Measurements from ENCODE around the gene TMEM203. TPM values are rescaled to one million over a fixed set of nuclear protein-coding genes. Genes with fewer than 3 reads are reported as not detected.

Gene TMEM203
- total RNA-seq, 4 donors from 2014 or later, result 19.4 to 29.6 (median 25.4) TPM

DNA sequence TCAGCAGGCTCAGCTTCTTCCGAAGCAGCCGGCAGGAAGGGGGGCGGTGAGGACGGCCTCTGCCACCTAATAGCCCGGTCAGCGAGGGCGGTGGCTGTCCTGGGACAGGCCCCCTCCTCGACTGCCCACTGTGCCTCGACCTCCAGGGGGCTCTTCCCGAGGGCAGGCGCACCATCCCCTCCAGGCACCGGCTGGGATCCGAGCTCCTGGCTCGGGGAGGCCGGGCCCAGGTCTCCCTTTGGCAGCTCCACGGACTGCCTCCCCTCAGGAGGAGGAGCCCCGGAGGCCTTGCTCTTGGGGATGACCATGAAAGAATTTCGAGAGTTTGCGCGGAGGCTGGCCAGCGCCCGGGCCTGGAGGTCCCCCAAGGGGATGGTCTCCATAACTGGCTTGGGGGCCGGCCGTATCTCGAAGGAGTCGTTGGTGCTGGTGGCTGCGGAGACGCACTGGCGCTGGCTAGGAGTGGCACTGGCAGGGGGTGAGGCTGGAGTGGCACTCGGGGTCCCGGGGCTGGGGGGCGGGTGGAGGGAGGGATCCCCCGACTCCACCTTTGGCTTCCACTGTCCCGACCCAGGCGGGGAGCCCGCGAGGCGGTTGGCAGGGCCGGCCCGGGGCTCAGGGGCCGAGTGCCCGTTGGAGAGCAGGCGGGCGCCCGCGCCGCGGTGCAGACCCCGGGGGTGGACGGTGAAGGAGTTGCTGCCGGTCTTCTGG lies 5.9 kb downstream of the TMEM203 start:
- TF ChIP-seq, protein P1, sequence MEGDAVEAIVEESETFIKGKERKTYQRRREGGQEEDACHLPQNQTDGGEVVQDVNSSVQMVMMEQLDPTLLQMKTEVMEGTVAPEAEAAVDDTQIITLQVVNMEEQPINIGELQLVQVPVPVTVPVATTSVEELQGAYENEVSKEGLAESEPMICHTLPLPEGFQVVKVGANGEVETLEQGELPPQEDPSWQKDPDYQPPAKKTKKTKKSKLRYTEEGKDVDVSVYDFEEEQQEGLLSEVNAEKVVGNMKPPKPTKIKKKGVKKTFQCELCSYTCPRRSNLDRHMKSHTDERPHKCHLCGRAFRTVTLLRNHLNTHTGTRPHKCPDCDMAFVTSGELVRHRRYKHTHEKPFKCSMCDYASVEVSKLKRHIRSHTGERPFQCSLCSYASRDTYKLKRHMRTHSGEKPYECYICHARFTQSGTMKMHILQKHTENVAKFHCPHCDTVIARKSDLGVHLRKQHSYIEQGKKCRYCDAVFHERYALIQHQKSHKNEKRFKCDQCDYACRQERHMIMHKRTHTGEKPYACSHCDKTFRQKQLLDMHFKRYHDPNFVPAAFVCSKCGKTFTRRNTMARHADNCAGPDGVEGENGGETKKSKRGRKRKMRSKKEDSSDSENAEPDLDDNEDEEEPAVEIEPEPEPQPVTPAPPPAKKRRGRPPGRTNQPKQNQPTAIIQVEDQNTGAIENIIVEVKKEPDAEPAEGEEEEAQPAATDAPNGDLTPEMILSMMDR (IDR thresholded peaks at IDR 0.05), result no peak
- no peak for TF ChIP-seq POLR2A (IDR thresholded peaks at IDR 0.05)
- Histone ChIP-seq H3K4me3 (peak overlapping the region; percentile 39 to 82 (median 72)), H3K9me3 (no peaks in the 10 kb centered on the region), H3K36me3 (no peaks in the 10 kb centered on the region), H3K27ac (peak overlapping the region in 3 of 4 donors; percentile 53 to 94 (median 70)), H3K27me3 (no peaks in the 10 kb centered on the region), H3K4me1 (peaks cover 69 to 91% (median 76%) of the 10 kb centered on the region in 3 donors)
- no peak for DNase-seq
- WGBS, 2 donors, result 55% methylated on average over 4 of the region's 51 CpGs; no CpG with 5 or more reads in 1 of the 2 donors
- intact Hi-C loops (cut with DNase I), result no loop called here

DNA sequence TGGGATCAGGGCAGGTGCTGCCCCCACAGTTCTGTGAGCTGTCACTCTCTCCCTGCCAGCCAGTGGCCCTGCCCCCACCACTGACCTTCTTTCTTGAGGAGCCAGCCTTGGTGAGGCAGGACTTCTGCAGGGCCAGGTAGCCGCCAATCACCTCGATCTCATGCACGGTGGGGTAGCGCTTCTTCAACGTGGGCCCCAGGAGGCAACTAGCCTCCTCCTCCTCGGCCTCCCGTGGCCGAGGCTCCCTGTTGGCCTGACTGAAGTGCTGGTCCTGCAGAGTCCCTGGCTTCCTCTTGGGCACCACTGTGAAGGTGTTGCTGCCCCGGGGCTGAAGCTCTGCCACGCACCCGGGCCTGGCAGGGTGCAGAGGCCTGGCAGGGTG lies 6.6 kb downstream of the TMEM203 start:
- WGBS, 2 donors, result 78% methylated on average over 8 of the region's 11 CpGs; no CpG with 5 or more reads in 1 of the 2 donors
- peak overlapping the region in 3 of 4 donors; percentile 53 to 94 (median 70) for H3K27ac ChIP-seq
- H3K4me1 ChIP-seq, result peaks cover 71 to 91% (median 75%) of the 10 kb centered on the region in 3 donors
- intact Hi-C loops (cut with DNase I), result no loop called here
- H3K4me3 ChIP-seq, result peak overlapping the region; percentile 39 to 82 (median 72)
- H3K27me3 ChIP-seq, result no peaks in the 10 kb centered on the region
- H3K36me3 ChIP-seq, result no peaks in the 10 kb centered on the region
- H3K9me3 ChIP-seq, result no peaks in the 10 kb centered on the region
- TF ChIP-seq POLR2A (IDR thresholded peaks at IDR 0.05), result no peak
- TF ChIP-seq, protein P1 (IDR thresholded peaks at IDR 0.05), result no peak
- DNase-seq, result no peak

DNA sequence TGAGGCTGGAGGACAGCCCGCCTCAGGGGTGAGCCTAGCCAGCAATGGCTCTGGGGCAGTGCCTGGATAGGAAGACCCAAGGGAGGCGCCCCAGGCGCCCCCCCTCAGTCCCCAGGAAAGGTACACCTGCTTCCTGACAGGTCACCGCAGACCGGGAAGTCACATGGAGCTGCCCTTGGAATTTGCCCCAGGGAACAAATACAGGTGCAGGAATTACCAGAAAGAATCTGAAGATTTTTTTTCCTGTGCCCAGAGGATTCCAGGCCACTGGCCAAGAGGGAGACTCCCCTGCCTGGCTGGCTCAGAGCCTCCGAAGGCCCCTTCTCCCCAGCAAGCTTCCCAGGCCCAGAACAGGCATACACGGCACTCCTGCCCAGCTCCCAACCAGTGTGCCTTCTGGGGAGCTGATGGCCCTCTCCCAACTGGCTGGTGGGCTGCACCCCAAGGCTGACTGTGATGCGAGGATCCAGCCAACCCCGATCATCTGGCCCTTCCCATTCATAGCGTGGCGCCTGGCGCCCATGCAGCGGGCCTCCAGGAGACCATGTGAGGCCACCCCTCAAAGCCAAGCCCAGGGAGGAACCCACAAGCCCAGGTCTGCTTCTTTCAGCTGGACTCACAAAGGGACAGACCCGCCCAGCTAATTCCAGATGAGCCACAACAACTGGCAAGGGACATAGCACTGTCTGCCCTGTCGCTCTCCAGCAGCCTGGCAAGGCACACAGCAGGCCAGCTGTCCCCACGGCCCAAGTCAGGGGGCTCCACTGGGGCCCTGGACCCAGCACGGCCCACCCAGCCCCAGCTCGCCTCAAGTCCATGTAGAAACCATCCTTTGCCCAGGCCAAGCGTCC lies 7.2 kb downstream of the TMEM203 start:
- peak overlapping the region in 2 of 4 donors; percentile 70 to 94 for H3K27ac ChIP-seq

DNA sequence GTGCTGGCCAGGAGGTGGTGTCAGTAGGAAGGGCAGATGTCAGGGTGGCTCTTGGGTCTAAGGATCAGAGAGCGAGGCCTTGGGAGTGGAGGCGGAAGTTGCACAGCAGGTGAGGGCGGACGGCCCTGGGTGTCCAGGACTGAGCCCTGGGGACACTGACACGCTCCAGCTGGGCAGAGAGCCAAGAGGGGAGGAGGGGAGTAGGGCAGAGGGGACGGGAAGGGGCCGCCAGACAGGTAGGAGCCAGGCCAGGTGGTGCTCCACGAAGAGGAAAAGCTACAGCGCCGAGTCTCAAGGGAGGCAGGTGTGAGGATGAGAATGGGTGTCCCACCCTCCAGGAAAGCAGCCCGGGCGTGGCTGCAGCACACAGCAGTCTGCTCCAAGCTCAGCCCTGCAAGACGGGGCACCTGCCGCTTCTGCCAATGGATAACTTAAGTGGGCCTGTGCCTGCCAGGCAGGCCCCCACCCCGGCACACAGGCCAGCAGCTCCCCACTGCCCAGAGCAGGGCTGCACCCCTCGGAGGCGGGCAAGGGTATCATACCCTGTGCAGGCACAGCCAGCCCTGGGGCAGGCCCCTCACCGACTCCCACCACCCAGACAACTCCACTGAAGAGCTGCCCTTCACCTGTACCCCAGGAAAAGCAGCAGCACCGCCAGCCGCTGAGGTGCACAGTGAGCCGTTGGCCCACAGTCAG lies 9.8 kb downstream of the TMEM203 start:
- TF ChIP-seq POLR2A (IDR thresholded peaks at IDR 0.05), result no peak
- TF ChIP-seq, protein P1 (IDR thresholded peaks at IDR 0.05), result no peak
- peak overlapping the region; percentile 6 to 44 (median 27) for H3K4me3 ChIP-seq
- H3K27ac ChIP-seq, result peak overlapping the region; percentile 58 to 87 (median 80)
- H3K27me3 ChIP-seq, result no peaks in the 10 kb centered on the region
- H3K9me3 ChIP-seq, result no peaks in the 10 kb centered on the region
- peaks cover 3 to 30% (median 8%) of the 10 kb centered on the region in 3 donors for H3K36me3 ChIP-seq
- 48% methylated on average over 14 to 15 of the region's 21 CpGs for WGBS, 2 donors
- DNase-seq, result no peak
- peaks cover 56 to 83% (median 58%) of the 10 kb centered on the region in 3 donors for H3K4me1 ChIP-seq
- intact Hi-C loops (cut with DNase I), result no loop called here

More for the DNA sequence above, 7.2 kb downstream of the TMEM203 start:
- DNase-seq, result no peak
- TF ChIP-seq, protein P1 (IDR thresholded peaks at IDR 0.05), result no peak
- TF ChIP-seq POLR2A (IDR thresholded peaks at IDR 0.05), result no peak
- Histone ChIP-seq H3K4me1 (peaks cover 67 to 91% (median 69%) of the 10 kb centered on the region in 3 donors), H3K4me3 (peak overlapping the region in 3 of 4 donors; percentile 72 to 82 (median 72)), H3K9me3 (no peaks in the 10 kb centered on the region), H3K36me3 (peaks cover 0 to 4% (median 0%) of the 10 kb centered on the region in 3 donors), H3K27me3 (no peaks in the 10 kb centered on the region)
- WGBS, 2 donors, result 46% methylated on average over 3 of the region's 19 CpGs; no CpG with 5 or more reads in 1 of the 2 donors
- intact Hi-C loops (cut with DNase I), result no loop called here
